Stimulated activated CD8-positive, alpha-beta memory T cell treated with anti-CD3 and anti-CD28 coated beads, Interleukin-15, amount 100 ng/mL, for 48 hours (primary cell): ENCODE measurements around the gene CHD5.

Experiments
- DNase-seq, 2 donors: peaks; one replicate each; pipeline ENCODE4 v3.0.0-alpha.2; 2020; ENCODE audit warnings: low read depth in 2 of 2

CHD5 gene

GRCh38 chr1:6099787-6100765, 80.0 kb downstream of the CHD5 start:
- no peak for DNase-seq

GRCh38 chr1:6099297-6099696, 80.8 kb downstream of the CHD5 start:
- DNase-seq = no peak

GRCh38 chr1:6098303-6099215, 81.6 kb downstream of the CHD5 start:
- no peak for DNase-seq

GRCh38 chr1:6097824-6098223, 82.3 kb downstream of the CHD5 start:
- DNase-seq = no peak

- no peak for DNase-seq
Observed at GRCh38 chr1:6097117-6097595, 83.0 kb downstream of the CHD5 start.

GRCh38 chr1:6096243-6097116, 83.6 kb downstream of the CHD5 start:
- no peak for DNase-seq

- no peak for DNase-seq
Observed at GRCh38 chr1:6095511-6096242, 84.4 kb downstream of the CHD5 start.

GRCh38 chr1:6094801-6095505, 85.2 kb downstream of the CHD5 start:
- DNase-seq = no peak

- no peak for DNase-seq
Observed at GRCh38 chr1:6094246-6094645, 85.9 kb downstream of the CHD5 start.

- no peak for DNase-seq
Observed at GRCh38 chr1:6093611-6094010, 86.5 kb downstream of the CHD5 start.

GRCh38 chr1:6093071-6093470, 87.0 kb downstream of the CHD5 start:
- DNase-seq = no peak

- no peak for DNase-seq
Observed at GRCh38 chr1:6092211-6092610, 87.9 kb downstream of the CHD5 start.

GRCh38 chr1:6091823-6092109, 88.4 kb downstream of the CHD5 start:
- DNase-seq = no peak

- no peak for DNase-seq
Observed at GRCh38 chr1:6090996-6091822, 88.9 kb downstream of the CHD5 start.

GRCh38 chr1:6090288-6090687, 89.8 kb downstream of the CHD5 start:
- DNase-seq = no peak

- DNase-seq = no peak
Observed at GRCh38 chr1:6088956-6089355, 91.2 kb downstream of the CHD5 start.

- no peak for DNase-seq
Observed at GRCh38 chr1:6087958-6088357, 92.2 kb downstream of the CHD5 start.

GRCh38 chr1:6087377-6087772, 92.7 kb downstream of the CHD5 start:
- no peak for DNase-seq

GRCh38 chr1:6086762-6087376, 93.3 kb downstream of the CHD5 start:
- no peak for DNase-seq
